SKM-1 (cell line): Measurements from ENCODE around the gene ZDHHC3.
A peak's percentile ranks its signal among the peaks of the same experiment; 100 is the strongest.

Experiments used
- DNase-seq: peaks from one replicate; lab custom pipeline; 2025; ENCODE audit not compliant: unreplicated experiment; lab: John Stamatoyannopoulos, UW

The ZDHHC3 gene

GRCh38 chr3:44976002-44976815 lies at the start of gene ZDHHC3, which contains the start of gene EXOSC7:
ZDHHC3 (minus strand) TSS chr3:44976174; CDS start chr3:44959436, 16,738 bp downstream.
EXOSC7 (plus strand) TSS chr3:44976244; CDS start chr3:44976278, 34 bp downstream.
- DNase-seq = peak; percentile 38

GRCh38 chr3:45024542-45025255 lies 48.7 kb upstream of the ZDHHC3 start:
- no peak for DNase-seq

- no peak for DNase-seq
Observed at GRCh38 chr3:45023675-45024074, 47.7 kb upstream of the ZDHHC3 start.

DNA sequence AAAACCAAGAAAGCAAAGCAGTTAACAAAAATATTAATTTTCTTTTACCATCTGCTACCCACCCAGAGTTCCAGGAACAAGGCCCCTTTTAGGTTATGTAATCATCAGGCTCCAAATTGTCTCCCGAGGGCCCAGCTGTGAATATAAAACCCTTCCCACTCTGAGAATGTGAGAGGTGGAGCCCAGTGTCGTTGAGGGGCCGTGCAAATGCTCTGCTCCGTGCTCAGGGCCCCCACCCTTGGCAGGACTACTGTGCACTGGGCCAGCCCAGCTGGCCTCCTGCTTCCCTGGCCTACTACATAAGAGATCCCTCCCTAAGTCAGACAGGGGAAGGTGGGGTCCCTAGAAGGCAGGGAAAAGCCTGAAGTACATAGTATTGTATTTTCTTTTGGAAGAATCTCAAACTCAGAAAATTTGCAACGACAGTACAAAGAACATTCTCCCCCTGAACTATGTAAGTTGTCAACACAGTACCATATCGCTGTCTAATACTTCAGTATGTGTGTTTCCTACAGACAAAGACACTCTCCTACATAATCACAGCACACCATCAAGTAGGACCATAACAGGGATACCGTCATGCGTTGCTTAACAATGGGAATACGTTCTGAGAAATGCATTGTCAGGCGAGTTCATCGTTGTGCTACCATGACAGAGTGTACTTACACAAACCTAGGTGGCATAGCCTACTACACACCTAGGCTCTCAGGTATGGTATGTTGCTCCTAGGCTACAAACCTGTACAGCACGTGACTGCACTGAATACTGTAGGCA lies 45.7 kb upstream of the ZDHHC3 start:
- DNase-seq = no peak

- DNase-seq = no peak
Observed at GRCh38 chr3:45020534-45020933, 44.6 kb upstream of the ZDHHC3 start.

GRCh38 chr3:45017821-45018220 lies 41.8 kb upstream of the ZDHHC3 start:
- no peak for DNase-seq

GRCh38 chr3:45016916-45017315 lies 40.9 kb upstream of the ZDHHC3 start:
- no peak for DNase-seq

- no peak for DNase-seq
Observed at GRCh38 chr3:45012577-45012976, 36.6 kb upstream of the ZDHHC3 start.

- DNase-seq = no peak
Observed at GRCh38 chr3:45011756-45012508, 36.0 kb upstream of the ZDHHC3 start.

- DNase-seq = no peak
Observed at GRCh38 chr3:45010811-45011333, 34.9 kb upstream of the ZDHHC3 start.

DNA sequence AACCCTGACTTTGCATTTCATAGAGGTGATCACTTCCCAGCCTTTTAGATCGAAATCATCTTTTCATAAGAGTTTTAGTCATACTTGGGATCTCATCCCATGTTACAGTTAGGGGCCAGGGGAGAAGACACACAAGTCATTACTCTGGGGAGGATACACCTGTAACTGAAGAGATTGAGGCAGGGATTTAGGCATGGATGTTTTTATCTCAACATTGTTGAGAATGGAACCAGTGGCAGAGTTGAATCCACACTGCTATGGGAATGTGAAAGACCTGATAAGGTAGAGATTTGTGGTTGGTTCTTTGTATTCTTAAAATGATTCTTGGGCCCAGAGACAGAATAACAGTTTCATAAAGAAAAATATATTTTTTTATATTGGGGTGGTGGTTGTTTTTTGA lies 33.9 kb upstream of the ZDHHC3 start:
- DNase-seq = no peak

DNA sequence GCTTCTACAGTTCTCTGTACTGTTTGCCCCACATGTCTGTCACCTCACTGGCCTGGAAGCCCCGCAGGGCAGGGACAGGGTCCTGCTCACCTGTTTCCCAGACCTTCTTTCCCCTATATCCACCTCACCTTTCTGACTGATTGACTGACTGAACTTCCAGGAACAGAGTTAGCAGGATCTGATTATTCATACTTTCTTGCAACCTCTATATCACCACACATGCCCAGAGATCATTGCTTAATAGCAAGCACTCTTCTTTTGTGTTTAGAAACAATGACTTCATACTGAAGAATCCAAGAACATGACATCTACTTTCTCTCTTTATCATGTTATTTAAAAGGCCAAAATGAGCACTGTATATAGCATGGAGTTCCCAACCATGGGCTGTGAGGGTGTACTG lies 32.1 kb upstream of the ZDHHC3 start:
- no peak for DNase-seq

GRCh38 chr3:45007091-45007490 lies 31.1 kb upstream of the ZDHHC3 start:
- DNase-seq = no peak

GRCh38 chr3:45003859-45004258 lies 27.9 kb upstream of the ZDHHC3 start:
- DNase-seq = no peak

- no peak for DNase-seq
Observed at GRCh38 chr3:45003406-45003805, 27.4 kb upstream of the ZDHHC3 start.

DNA sequence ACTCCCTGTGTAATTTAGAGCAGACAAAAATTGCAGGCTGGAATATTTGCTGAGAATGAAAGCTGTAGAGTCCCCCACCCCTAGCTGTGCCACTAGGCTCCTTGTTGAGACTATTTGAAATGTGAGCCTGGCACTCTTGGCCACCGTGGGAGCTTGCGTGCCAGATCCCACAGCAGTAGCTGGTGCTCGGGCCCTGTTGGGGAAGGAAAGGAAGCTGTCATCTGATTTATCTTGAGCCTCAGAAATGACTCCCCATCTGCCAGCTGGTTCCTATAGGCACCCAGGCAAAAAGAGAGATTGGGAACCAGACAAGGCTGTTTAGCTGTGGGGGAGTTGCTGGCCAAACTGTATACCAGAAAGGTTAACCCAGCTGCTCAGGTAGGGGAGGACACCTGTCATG lies 26.7 kb upstream of the ZDHHC3 start:
- DNase-seq = no peak

DNA sequence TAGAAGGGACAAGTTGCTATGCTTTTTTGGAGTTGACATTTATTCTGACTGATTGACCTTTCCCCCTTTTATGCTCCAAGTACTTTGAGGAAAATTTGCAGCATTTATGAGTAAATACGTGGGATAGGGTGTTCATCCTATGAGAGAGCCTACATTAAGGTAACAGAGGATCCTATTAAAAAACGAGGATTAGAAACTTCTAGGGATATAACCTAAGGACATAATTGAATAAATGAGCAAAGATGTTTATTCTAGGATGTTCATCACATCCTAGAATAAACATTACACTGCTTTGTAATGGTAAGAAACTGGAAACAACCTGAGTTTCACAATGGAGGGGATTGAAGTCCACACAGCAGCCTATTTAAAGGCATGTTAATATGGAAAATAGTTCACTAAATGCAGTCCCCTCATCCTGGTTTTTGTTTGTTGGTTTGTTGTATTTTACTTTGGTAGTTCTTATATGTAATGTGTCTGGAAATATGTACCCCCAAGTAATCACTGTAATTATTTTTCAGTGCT lies 26.2 kb upstream of the ZDHHC3 start:
- DNase-seq = no peak

- DNase-seq = no peak
Observed at GRCh38 chr3:45001738-45002137, 25.8 kb upstream of the ZDHHC3 start.

GRCh38 chr3:45000823-45001222 lies 24.8 kb upstream of the ZDHHC3 start:
- DNase-seq = no peak

DNA sequence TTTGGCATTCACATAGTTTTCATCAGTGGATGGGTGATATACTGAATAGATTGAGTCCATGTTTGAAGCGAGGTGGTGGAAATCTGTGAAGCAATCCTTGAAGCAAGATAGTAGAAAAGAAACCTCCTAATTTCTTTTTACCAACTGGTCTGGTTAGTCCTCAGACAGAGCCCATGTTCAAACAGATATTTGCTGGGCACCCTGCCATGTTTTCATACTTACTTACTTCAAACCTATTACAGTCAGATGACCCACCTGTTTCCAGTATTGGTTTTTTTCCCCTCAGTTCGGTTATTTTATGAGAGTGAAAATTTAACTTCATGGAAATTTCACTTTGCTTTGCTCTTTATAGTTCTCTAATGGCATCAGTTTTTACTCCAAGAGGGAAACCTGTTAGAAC lies 23.8 kb upstream of the ZDHHC3 start:
- no peak for DNase-seq
